A673 (cell line): ENCODE measurements around the gene TTLL11.

Experiments
- CTCF ChIP-seq: fragments of 300-800, 200-600 bp; sonication (generic); conservative IDR thresholded peaks from 2 replicates; pipeline ENCODE4 v1.5.1; 2017; ENCODE audit warnings: low read depth, mild to moderate bottlenecking, antibody characterized with exemption, low read length, moderate library complexity, mixed read lengths
- EZH2 ChIP-seq: fragments of 200-600 bp; sonication (generic); IDR thresholded peaks from 2 replicates; pipeline ENCODE4 v1.6.1; 2017; ENCODE audit warnings: borderline replicate concordance, low read depth, mild to moderate bottlenecking, mixed read lengths, antibody characterized with exemption, low read length; ENCODE audit not compliant: poor library complexity, severe bottlenecking

GRCh38 chr9:121818016-121818661, 275.0 kb downstream of the TTLL11 start:
- TF ChIP-seq CTCF (no peak), EZH2 (no peak)
